GM12874 (cell line): ENCODE measurements around the gene SET.

Experiments
- CTCF ChIP-seq: IDR thresholded peaks from 2 replicates; pipeline ENCODE4 v1.5.1; 2011; ENCODE audit warnings: low read depth, mild to moderate bottlenecking, control low read depth, low read length, moderate library complexity; ENCODE audit not compliant: insufficient read depth

The SET gene

GRCh38 chr9:128729766-128730517 is 40.9 kb downstream of the SET start:
- TF ChIP-seq CTCF = no peak

GRCh38 chr9:128731093-128731492 is 42.1 kb downstream of the SET start:
- no peak for TF ChIP-seq CTCF

GRCh38 chr9:128731691-128732090 is 42.7 kb downstream of the SET start:
- TF ChIP-seq CTCF = no peak

- TF ChIP-seq CTCF = no peak
Observed at GRCh38 chr9:128732576-128732975, 43.6 kb downstream of the SET start.

- TF ChIP-seq CTCF = no peak
Observed at GRCh38 chr9:128733256-128733655, 44.2 kb downstream of the SET start.

- TF ChIP-seq CTCF = no peak
Observed at GRCh38 chr9:128735373-128735772, 46.4 kb downstream of the SET start.

GRCh38 chr9:128742401-128742800 is 53.4 kb downstream of the SET start:
- no peak for TF ChIP-seq CTCF

- no peak for TF ChIP-seq CTCF
Observed at GRCh38 chr9:128743421-128743820, 54.4 kb downstream of the SET start.
